ENCODE results near the gene CSNK2A1.
"Not testable (repeated sequence)": the region's sequence is repeated elsewhere in the genome, so short reads cannot be mapped to it uniquely, and the experiment has no call there.

CSNK2A1 gene

DNA sequence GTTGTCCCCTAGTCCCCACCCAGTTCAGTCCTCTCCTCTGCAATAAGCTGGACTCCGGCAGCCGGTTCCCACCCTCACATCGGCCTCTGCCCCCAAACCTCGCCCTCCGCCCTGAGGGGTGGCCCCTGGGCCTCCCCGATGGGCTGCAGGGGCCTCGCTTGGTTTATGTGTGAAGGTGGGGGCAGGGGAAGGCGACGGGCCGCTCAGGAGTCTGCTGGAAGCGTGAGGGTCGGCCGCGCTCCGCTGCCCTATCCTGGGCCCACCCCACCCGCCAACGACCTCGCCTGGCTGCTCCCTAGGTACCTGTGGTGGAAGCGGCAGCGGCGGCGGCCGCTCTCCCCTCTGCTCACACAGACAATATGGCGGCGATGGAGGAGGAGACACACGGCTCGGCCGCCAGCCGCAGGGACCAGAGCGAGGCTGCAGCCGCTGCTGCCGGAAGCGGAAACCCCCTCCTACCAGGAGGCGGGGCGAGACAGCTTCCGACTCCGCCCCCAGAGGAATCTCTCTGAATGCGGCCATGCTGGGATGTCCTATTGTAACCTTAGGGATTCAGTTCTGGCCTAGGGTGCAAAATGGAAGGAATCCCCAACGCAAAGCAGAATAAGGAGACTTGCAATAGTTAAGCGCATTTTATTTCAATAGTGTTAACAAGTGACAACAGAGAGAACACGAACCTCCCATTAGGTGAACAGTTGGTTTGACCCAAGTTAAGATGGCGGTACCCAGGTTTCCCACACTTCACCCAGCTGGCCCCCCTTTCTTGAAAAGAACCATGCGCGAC lies at the start of gene CSNK2A1:
Gene CSNK2A1, minus strand, starts transcription at position 422 of the 784 bp plus-strand sequence. CDS start 35,239 bp downstream, outside the sequence.
- DNase-seq (ENCODE audit: low read depth): peak; percentile 90

DNA sequence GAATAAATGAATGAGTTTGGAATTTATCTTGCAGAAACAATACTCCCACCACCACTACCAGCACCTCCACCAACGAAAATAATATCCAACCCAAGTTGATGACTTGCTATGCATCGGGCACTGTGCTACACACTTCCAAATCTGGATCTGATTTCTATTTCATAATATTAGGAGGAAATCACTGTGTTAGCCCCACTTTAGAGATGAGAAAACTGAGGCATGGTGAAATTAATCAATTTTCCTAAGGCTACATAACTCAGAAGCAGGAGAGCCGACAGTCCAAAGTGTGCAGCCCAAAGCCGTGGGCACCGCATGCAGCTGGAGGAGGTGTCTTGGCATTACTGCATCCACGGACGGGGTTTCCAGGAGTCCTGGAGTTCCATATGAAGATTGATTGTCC lies 48.9 kb upstream of the CSNK2A1 start:
- DNase-seq (ENCODE audit: low read depth): no peak

DNA sequence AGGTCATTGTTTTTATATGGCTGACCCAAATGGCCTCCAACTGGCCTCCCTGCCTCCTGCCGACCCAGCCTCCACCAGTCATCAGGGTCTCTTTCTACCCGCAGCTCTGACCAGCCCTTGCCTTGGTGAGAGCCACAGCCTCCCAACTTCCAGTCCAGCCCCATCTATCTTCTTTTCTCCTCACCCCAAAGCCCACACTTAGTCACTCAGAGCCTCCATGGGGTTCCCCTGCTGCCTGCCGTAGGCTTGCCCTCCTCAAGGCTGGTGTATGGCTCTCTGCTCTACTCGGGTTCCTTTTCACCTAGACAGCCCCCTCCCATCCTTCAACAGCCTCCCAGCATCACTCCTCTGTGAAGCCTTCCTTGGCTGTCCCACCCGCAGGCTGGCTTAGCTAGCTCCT lies 48.4 kb upstream of the CSNK2A1 start:
- no peak for DNase-seq (ENCODE audit: low read depth)

DNA sequence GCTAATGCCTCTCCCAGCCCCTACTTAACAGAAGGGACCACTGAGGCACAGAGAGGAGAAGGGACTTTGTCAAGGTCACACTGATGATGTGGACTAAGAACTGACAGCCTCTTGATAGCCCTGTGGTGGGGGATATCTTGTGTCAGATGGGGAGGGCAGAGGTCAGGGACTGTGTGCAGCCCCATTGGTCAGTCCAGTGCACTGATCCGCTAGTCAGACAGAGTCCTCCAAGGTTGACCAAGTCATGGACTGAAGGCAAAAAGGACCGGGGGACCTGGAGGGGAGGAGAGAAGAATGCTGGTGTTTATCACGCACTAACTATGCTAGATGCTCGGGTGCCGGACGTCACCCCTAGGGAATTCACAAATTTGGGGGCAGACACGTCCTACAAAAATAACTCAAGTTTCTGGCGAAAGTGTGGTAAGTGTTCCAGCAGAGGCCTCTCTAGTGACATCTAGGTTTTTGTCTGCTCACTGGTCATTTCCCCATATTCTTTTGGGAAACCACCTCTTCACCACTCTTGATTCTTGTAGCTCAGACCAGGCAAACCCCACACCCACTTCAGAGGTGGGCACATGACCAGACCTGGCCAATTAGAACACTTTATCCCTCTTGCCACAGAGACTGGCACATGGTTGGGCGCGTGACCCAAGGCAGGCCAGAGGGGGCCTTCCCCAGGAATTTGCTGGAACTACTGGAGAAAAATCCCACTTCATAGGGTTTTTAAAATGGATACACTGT lies 45.5 kb upstream of the CSNK2A1 start:
- DNase-seq (ENCODE audit: low read depth): no peak

- no peak for DNase-seq (ENCODE audit: low read depth)
These were observed 44.9 kb upstream of the CSNK2A1 start for GRCh38 chr20:588476-588875.

- no peak for DNase-seq (ENCODE audit: low read depth)
These were observed 41.3 kb upstream of the CSNK2A1 start for GRCh38 chr20:584971-585301.

GRCh38 chr20:584161-584970 lies 40.8 kb upstream of the CSNK2A1 start:
- no peak for DNase-seq (ENCODE audit: low read depth)

- DNase-seq (ENCODE audit: low read depth): no peak
These were observed 38.6 kb upstream of the CSNK2A1 start for GRCh38 chr20:582204-582603.

- not testable (repeated sequence) for DNase-seq (ENCODE audit: low read depth)
These were observed 35.5 kb upstream of the CSNK2A1 start for GRCh38 chr20:578940-579690.

- DNase-seq (ENCODE audit: low read depth): no peak
These were observed 33.7 kb upstream of the CSNK2A1 start for GRCh38 chr20:577167-577791.

- DNase-seq (ENCODE audit: low read depth): no peak
These were observed 32.6 kb upstream of the CSNK2A1 start for GRCh38 chr20:576156-576555.

- DNase-seq (ENCODE audit: low read depth): no peak
These were observed 31.6 kb upstream of the CSNK2A1 start for GRCh38 chr20:575230-575629.

DNA sequence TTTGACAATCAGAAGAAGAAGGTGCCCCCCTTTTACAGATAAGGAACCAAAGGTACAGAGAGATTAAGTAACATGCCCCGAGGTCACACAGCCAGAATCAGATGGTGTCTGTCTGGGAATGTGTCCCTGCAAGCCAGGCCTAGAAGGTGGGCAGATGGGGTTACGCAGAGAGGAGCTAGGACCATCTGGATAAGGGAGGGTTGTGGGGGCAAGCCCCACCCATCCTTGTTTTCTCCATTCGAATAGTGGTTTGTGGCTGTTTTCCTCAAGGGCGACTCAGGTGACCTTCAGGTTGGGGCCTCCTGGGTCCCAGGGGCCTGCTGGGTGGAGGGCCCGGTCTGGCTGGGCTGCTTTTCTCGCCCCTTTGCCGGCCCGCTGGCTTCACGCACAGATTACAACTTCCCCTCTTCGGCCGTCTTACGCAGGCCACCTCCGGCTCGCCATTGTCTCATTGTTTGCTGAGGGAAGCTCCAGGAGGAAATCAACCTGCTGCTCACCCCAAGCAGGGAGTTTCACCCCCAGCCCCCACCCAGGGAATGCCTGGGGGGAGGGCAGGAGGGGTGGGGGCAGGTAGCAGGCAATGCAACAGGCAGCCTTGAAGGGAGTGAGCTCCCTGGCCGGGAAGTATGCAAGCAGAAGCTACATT lies 30.8 kb upstream of the CSNK2A1 start:
- no peak for DNase-seq (ENCODE audit: low read depth)

GRCh38 chr20:573414-574296 lies 30.1 kb upstream of the CSNK2A1 start:
- no peak for DNase-seq (ENCODE audit: low read depth)

DNA sequence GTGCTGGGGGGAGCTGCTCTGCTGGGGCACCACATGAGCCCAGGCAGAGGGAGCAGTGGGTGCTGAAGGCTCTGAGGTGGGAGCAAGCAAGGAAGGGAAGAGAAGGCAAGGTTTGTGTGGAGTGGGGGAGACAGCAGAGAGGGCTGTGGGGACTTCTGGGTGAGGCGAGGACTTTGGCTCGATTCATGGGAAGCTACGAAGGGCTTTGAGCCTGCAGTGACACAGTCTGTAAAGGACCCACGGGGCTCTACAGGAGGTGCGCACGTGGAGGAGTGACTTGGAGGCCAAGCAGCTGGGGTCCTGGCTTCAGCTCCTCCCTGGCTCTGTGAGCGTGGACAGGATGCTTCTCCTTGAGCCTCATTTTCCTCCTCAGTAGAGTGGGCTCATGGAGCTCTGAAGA lies 29.1 kb upstream of the CSNK2A1 start:
- DNase-seq (ENCODE audit: low read depth): no peak

- no peak for DNase-seq (ENCODE audit: low read depth)
These were observed 28.3 kb upstream of the CSNK2A1 start for GRCh38 chr20:571754-572441.

- DNase-seq (ENCODE audit: low read depth): no peak
These were observed 25.3 kb upstream of the CSNK2A1 start for GRCh38 chr20:568673-569415.

DNA sequence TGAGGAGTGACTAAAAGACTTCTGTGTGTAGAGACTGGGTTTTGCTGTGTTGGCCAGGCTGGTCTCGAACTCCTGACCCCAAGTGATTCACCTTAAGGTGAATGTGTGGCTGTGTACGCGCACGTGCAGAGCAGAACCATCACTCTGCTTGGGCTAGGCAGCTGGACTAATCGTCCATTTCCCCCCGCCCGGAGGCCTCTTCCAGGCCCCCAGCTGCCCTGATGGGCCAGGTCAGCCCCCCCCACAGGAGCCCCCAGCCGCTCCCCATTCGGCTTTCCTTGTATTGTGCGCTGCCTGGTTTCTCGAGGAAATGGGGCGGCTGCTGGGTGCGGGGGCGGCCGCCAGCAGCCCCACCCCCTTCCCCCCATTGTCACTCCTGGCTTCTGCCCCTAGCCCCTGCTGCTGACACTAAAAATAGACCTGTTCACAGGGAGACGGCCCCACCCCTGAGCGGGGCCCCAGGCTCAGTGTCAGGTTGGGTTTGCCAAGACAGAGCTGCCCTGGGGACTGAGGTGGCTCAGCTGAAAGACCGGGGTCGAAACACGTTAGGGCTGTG lies 24.6 kb upstream of the CSNK2A1 start:
- no peak for DNase-seq (ENCODE audit: low read depth)
